Neural crest cell (in vitro differentiated cells): ENCODE results near the gene GDF15. TPM values are rescaled to one million over a fixed set of nuclear protein-coding genes. Genes with fewer than 3 reads are reported as not detected.
A peak's percentile ranks its signal among the peaks of the same experiment; 100 is the strongest.

Experiments
- DNase-seq: peaks from one replicate; pipeline ENCODE4 v3.0.0; 2021; ENCODE audit warnings: low read depth, mixed read lengths, low spot score
- H3K27ac Mint-ChIP-seq: one replicate; pipeline ENCODE4 v1.8.0; 2021; ENCODE audit warnings: mild to moderate bottlenecking, mixed read lengths; ENCODE audit not compliant: unreplicated experiment
- H3K27me3 Mint-ChIP-seq: 2 replicates; pipeline ENCODE4 v1.8.0; 2021; ENCODE audit warnings: low read depth, mild to moderate bottlenecking, mixed read lengths
- H3K36me3 Mint-ChIP-seq: 2 replicates; pipeline ENCODE4 v1.8.0; 2021; ENCODE audit warnings: low read depth, mild to moderate bottlenecking, mixed read lengths
- H3K4me1 Mint-ChIP-seq: 2 replicates; pipeline ENCODE4 v1.8.0; 2021; ENCODE audit warnings: mixed read lengths
- H3K4me3 Mint-ChIP-seq: one replicate; pipeline ENCODE4 v1.8.0; 2021; ENCODE audit warnings: mild to moderate bottlenecking, mixed read lengths
- H3K9me3 Mint-ChIP-seq: 2 replicates; pipeline ENCODE4 v1.8.0; 2021; ENCODE audit warnings: mixed read lengths
- CTCF ChIP-seq: fragments of 200-600 bp; sonication (generic); conservative IDR thresholded peaks from 2 replicates; pipeline ENCODE4 v1.5.0; 2021; ENCODE audit warnings: antibody characterized with exemption, mild to moderate bottlenecking
- total RNA-seq: library from RNA; stranded (reverse); gene quantifications from 2 replicates; pipeline ENCODE4 v1.2.1, GENCODE V29; 2021

The GDF15 gene
- total RNA-seq, 1 donor from 2014 or later: 1.2 TPM

- DNase-seq: no peak
- Mint-ChIP-seq H3K9me3 (no peaks in the 10 kb centered on the region), H3K36me3 (no peaks in the 10 kb centered on the region), H3K27me3 (peaks cover 6% of the 10 kb centered on the region), H3K4me1 (peaks cover 24% of the 10 kb centered on the region), H3K4me3 (peak overlapping the region; percentile 81), H3K27ac (no peak overlapping the region)
- no peak for TF ChIP-seq CTCF
These were observed 46.5 kb downstream of the GDF15 start for GRCh38 chr19:18432275-18433014.

- DNase-seq: no peak
- Mint-ChIP-seq H3K4me1 (peaks cover 24% of the 10 kb centered on the region), H3K36me3 (no peaks in the 10 kb centered on the region), H3K9me3 (no peaks in the 10 kb centered on the region), H3K27me3 (peaks cover 6% of the 10 kb centered on the region), H3K27ac (no peak overlapping the region), H3K4me3 (peak overlapping the region; percentile 54)
- no peak for TF ChIP-seq CTCF
These were observed 47.2 kb downstream of the GDF15 start for GRCh38 chr19:18433015-18433691.

- no peak for TF ChIP-seq CTCF
- peak; percentile 59 for DNase-seq
- Mint-ChIP-seq H3K4me3 (peak overlapping the region; percentile 81), H3K4me1 (peaks cover 25% of the 10 kb centered on the region), H3K27me3 (peaks cover 6% of the 10 kb centered on the region), H3K27ac (no peak overlapping the region), H3K36me3 (no peaks in the 10 kb centered on the region), H3K9me3 (no peaks in the 10 kb centered on the region)
These were observed 47.9 kb downstream of the GDF15 start for GRCh38 chr19:18433735-18434398.

GRCh38 chr19:18434411-18435175, 48.6 kb downstream of the GDF15 start:
- H3K27me3 Mint-ChIP-seq: peaks cover 11% of the 10 kb centered on the region
- no peaks in the 10 kb centered on the region for H3K9me3 Mint-ChIP-seq
- DNase-seq: no peak
- H3K4me3 Mint-ChIP-seq: peak overlapping the region; percentile 81
- peaks cover 32% of the 10 kb centered on the region for H3K4me1 Mint-ChIP-seq
- no peak overlapping the region for H3K27ac Mint-ChIP-seq
- no peaks in the 10 kb centered on the region for H3K36me3 Mint-ChIP-seq
- TF ChIP-seq CTCF: no peak

- Mint-ChIP-seq H3K27ac (no peak overlapping the region), H3K9me3 (no peaks in the 10 kb centered on the region), H3K4me1 (peaks cover 38% of the 10 kb centered on the region), H3K27me3 (peaks cover 11% of the 10 kb centered on the region), H3K4me3 (peak overlapping the region; percentile 85), H3K36me3 (no peaks in the 10 kb centered on the region)
- no peak for DNase-seq
- no peak for TF ChIP-seq CTCF
These were observed 49.4 kb downstream of the GDF15 start for GRCh38 chr19:18435178-18435841.
